ENCODE data around the gene TIMM23.

TIMM23 gene

GRCh38 chr10:46022978-46023702, 50.9 kb downstream of the TIMM23 start (continued):
- TF ChIP-seq MEIS1 (CRISPR knock-in tag; IDR thresholded peaks at IDR 0.05; ENCODE audit: borderline replicate concordance) (no peak), ZNF394 (tag by site-specific recombination; IDR thresholded peaks at IDR 0.05; ENCODE audit: borderline replicate concordance) (peak; percentile 58), SP7 (tag by site-specific recombination; IDR thresholded peaks at IDR 0.05) (peak; percentile 74), IKZF3 (tag by site-specific recombination; IDR thresholded peaks at IDR 0.05) (peak; percentile 46), PRDM10 (tag by site-specific recombination; IDR thresholded peaks at IDR 0.05) (peak; percentile 49), ZNF449 (tag by site-specific recombination; IDR thresholded peaks at IDR 0.05) (no peak), KLF9 (tag by site-specific recombination; IDR thresholded peaks at IDR 0.05; ENCODE audit: low read depth) (peak; percentile 72), ZNF121 (tag by site-specific recombination; IDR thresholded peaks at IDR 0.05) (no peak), ZFHX2 (tag by site-specific recombination; conservative IDR thresholded peaks at IDR 0.05) (peak; percentile 86), ZNF600 (tag by site-specific recombination; IDR thresholded peaks at IDR 0.05) (peak; percentile 80), ZNF626 (tag by site-specific recombination; IDR thresholded peaks at IDR 0.05) (no peak), ZNF24 (tag by site-specific recombination; IDR thresholded peaks at IDR 0.05) (no peak), ZNF670 (tag by site-specific recombination; IDR thresholded peaks at IDR 0.05; ENCODE audit: low read depth) (no peak), ZNF692 (tag by site-specific recombination; IDR thresholded peaks at IDR 0.05) (peak; percentile 62; the same call in 1 of the 2 replicates), ZNF114 (tag by site-specific recombination; IDR thresholded peaks at IDR 0.05) (no peak), ZSCAN5A (tag by site-specific recombination; IDR thresholded peaks at IDR 0.05) (no peak), ZFP37 (tag by site-specific recombination; IDR thresholded peaks at IDR 0.05) (peak; percentile 99), SETDB1 (IDR thresholded peaks at IDR 0.05; ENCODE audit: insufficient read length, low read length) (no peak), ZNF350 (tag by site-specific recombination; IDR thresholded peaks at IDR 0.05) (no peak), BCL11B (tag by site-specific recombination; IDR thresholded peaks at IDR 0.05; ENCODE audit: low read depth) (peak; percentile 54; the same call in 1 of the 2 replicates), ZSCAN23 (tag by site-specific recombination; IDR thresholded peaks at IDR 0.05) (no peak), SP2 (tag by site-specific recombination; IDR thresholded peaks at IDR 0.05) (peak; percentile 89), ZNF701 (tag by site-specific recombination; IDR thresholded peaks at IDR 0.05) (no peak), ZNF629 (tag by site-specific recombination; IDR thresholded peaks at IDR 0.05) (peak; percentile 54), ZNF26 (tag by site-specific recombination; IDR thresholded peaks at IDR 0.05) (no peak), ZNF76 (tag by site-specific recombination; IDR thresholded peaks at IDR 0.05; ENCODE audit: borderline replicate concordance, low read depth) (peak; percentile 84), FEZF1 (tag by site-specific recombination; IDR thresholded peaks at IDR 0.05) (no peak)
- TF ChIP-seq, protein P1, sequence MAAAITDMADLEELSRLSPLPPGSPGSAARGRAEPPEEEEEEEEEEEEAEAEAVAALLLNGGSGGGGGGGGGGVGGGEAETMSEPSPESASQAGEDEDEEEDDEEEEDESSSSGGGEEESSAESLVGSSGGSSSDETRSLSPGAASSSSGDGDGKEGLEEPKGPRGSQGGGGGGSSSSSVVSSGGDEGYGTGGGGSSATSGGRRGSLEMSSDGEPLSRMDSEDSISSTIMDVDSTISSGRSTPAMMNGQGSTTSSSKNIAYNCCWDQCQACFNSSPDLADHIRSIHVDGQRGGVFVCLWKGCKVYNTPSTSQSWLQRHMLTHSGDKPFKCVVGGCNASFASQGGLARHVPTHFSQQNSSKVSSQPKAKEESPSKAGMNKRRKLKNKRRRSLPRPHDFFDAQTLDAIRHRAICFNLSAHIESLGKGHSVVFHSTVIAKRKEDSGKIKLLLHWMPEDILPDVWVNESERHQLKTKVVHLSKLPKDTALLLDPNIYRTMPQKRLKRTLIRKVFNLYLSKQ (tag by site-specific recombination; IDR thresholded peaks at IDR 0.05; ENCODE audit: borderline replicate concordance) = no peak
